ENCODE results near the gene CRB3. TPM values are rescaled to one million over a fixed set of nuclear protein-coding genes. Genes with fewer than 3 reads are reported as not detected.

The CRB3 gene
- total and polyA plus RNA-seq, 9 donors, result 0.33 to 30.1 (median 1.4) TPM; not detected in 2

DNA sequence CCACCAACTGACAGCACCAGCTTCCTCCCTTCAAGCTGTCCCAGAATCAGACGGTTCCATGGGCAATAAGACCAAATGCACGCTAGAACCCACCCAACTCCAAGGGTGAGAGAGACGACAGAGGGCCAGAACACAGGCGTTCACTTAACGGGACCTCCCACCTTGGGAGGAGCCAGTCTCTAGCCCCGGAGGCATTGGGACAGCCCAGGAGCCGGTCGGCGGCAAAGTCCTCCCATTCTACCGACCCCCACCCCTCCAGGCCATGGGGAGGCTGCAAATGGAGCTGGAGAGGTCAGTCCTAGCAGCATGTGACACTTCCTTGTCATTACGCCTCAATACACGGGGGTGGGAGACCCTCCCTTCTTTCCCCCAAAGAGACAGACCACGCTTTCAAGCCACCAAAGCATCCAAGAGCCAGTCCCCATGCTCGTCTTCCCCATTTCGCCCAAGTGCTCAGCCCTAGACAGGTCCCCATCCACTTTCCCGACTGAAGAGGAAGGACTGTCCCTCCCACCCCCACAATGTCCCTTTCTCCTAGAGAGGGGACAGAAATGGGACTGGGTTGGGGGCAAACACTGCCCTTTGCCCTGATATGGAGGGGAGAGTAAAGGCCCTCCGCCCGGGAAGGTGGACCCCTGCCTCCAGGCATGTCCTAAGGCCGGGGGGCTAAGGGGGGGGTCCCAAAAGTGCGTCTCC, 40.4 kb upstream of the CRB3 start:
- Histone ChIP-seq H3K36me3 (no peaks in the 10 kb centered on the region), H3K4me3 (peak overlapping the region; percentile 81), H3K27me3 (no peaks in the 10 kb centered on the region), H3K4me1 (ENCODE audit: insufficient read depth) (peaks cover 4% of the 10 kb centered on the region), H3K9me3 (no peaks in the 10 kb centered on the region), H3K27ac (peak overlapping the region; percentile 24 to 80)
- WGBS, 3 donors, result 1% methylated on average over 20 of the region's 20 CpGs
- intact Hi-C loops (cut with DNase I), result loop anchor here in 1 of 4 donors (5.0 to 10.0 kb wide), 2 partner anchors 49 to 869 kb away; partner anchors contain the start of genes ALKBH7, INSR and PSPN
- DNase-seq, result peak in 3 of 5 donors; percentile 26 to 52 (median 38)
- TF ChIP-seq POLR2A (IDR thresholded peaks at IDR 0.05), result no peak
- TF ChIP-seq EP300 (IDR thresholded peaks at IDR 0.05), result no peak
- TF ChIP-seq, protein P1, sequence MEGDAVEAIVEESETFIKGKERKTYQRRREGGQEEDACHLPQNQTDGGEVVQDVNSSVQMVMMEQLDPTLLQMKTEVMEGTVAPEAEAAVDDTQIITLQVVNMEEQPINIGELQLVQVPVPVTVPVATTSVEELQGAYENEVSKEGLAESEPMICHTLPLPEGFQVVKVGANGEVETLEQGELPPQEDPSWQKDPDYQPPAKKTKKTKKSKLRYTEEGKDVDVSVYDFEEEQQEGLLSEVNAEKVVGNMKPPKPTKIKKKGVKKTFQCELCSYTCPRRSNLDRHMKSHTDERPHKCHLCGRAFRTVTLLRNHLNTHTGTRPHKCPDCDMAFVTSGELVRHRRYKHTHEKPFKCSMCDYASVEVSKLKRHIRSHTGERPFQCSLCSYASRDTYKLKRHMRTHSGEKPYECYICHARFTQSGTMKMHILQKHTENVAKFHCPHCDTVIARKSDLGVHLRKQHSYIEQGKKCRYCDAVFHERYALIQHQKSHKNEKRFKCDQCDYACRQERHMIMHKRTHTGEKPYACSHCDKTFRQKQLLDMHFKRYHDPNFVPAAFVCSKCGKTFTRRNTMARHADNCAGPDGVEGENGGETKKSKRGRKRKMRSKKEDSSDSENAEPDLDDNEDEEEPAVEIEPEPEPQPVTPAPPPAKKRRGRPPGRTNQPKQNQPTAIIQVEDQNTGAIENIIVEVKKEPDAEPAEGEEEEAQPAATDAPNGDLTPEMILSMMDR (IDR thresholded peaks at IDR 0.05), result no peak

DNA sequence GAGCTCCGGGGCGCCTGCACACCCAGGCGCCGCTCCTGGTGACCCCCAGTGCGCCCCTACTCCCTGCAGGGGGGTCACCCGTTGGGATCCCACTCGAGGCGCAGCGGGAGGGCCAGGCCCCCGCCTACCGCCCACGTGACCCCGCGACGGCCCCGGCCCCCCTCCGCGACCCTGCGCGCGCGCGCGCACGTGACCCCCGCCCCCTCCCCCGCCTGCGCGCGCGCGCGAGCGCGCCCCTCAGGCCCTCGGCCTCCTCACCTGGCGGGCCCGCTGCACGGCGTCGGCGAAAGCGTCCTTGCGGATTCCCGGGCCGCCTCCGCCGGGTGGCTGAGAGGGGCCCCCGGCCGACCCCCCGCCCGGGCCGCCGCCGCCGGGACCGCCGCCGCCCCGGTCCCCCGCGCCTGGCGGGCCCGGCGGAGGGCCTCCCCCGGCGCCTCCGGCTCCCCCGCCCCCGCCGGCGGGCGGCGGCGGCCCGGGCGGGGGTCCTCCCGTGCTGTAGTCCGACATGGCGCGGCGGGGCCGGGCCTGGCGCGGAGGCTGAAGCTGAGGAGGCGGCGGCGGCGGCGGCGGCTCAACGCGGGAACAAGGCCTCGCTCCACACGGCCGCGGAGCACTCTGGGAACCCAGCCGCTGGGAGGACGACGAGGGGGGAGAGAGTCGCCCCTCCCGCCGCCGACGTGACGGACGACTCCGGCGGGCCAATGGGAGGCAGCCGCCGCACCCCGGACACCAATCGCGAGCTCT, 39.7 kb upstream of the CRB3 start, which contains the start of gene KHSRP:
KHSRP (minus strand) TSS at position 617 of the 744 bp plus-strand sequence; CDS start at position 507, 110 bp downstream.
- peak within 1 kb of the TSS; percentile 80 to 89 for H3K27ac ChIP-seq
- intact Hi-C loops (cut with DNase I), result loop anchor here in 1 of 4 donors (5.0 to 10.0 kb wide), 2 partner anchors 50 to 868 kb away; partner anchors contain the start of genes ALKBH7, INSR and PSPN
- H3K9me3 ChIP-seq, result no peaks in the 10 kb centered on the region
- TF ChIP-seq, protein P1 (IDR thresholded peaks at IDR 0.05), result no peak
- TF ChIP-seq EP300 (IDR thresholded peaks at IDR 0.05), result no peak
- peak; percentile 70 for TF ChIP-seq POLR2A (IDR thresholded peaks at IDR 0.05)
- H3K4me3 ChIP-seq, result peak within 1 kb of the TSS; percentile 81
- 1% methylated on average over 21 to 109 of the region's 114 CpGs for WGBS, 3 donors
- no peaks in the 10 kb centered on the region for H3K36me3 ChIP-seq
- peak; percentile 23 to 68 (median 58) for DNase-seq
- H3K4me1 ChIP-seq (ENCODE audit: insufficient read depth), result peaks cover 4% of the 10 kb centered on the region
- H3K27me3 ChIP-seq, result no peaks in the 10 kb centered on the region

DNA sequence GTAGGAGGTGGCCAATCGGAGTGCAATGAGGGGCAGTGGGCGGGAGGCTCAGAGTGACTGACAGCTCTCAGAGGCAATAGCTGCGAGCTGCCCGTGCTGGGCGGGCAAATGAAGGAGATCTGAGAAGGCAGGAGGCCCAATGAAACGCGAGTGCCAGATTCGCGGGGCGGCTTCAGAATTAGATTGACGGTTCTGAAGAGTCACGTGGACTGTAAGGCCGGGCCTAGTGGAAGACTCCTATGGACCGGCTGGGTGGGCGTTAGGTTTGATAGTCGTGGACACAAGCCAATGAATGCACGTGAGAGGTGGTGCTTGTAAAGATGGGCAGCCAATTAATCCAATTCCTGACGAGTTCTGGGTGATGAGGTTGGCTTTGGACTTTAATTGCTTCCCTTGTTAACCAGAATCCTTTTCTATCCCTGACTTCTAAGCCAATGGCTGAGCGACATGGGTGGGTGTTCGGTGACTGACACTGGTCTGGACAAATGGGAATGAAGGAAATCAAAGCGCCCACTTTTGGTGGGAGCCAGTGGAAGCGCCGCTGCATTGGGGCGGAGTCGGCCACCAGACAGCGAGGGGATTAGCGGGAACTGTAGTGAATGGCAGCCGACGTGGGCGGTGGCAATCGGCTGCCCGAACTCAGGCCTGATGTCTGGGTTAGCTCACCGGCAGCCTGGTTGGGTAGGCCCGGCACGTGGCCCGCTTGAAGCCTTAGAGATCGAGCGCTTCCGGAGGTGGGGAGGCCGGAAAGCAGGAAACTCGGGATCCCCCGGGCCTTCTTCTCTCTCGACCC, 38.9 kb upstream of the CRB3 start:
- Histone ChIP-seq H3K9me3 (no peaks in the 10 kb centered on the region), H3K4me1 (ENCODE audit: insufficient read depth) (peaks cover 4% of the 10 kb centered on the region), H3K27me3 (no peaks in the 10 kb centered on the region), H3K36me3 (no peaks in the 10 kb centered on the region), H3K4me3 (peak overlapping the region; percentile 12), H3K27ac (peak overlapping the region; percentile 40 to 89)
- intact Hi-C loops (cut with DNase I), result loop anchor here in 1 of 4 donors (5.0 to 10.0 kb wide), 2 partner anchors 50 to 867 kb away; partner anchors contain the start of genes ALKBH7, INSR and PSPN
- WGBS, 3 donors, result 3 to 8% (median 5%) methylated on average over 43 of the region's 43 CpGs
- TF ChIP-seq, protein P1 (IDR thresholded peaks at IDR 0.05), result no peak
- TF ChIP-seq POLR2A (IDR thresholded peaks at IDR 0.05) (no peak), EP300 (IDR thresholded peaks at IDR 0.05) (no peak)
- DNase-seq, result peak; percentile 99 to 100 (median 100)

Measured in ovary (tissue), 9 donors.